H1 (cell line): Measurements from ENCODE around the gene LRP5. TPM values are rescaled to one million over a fixed set of nuclear protein-coding genes. Genes with fewer than 3 reads are reported as not detected.

Experiments used
- CTCF ChIA-PET: fragments of 300-600 bp; sonication (Branson Sonifier 250); formaldehyde crosslinking; loops from one replicate; lab custom pipeline; 2021; ENCODE audit not compliant: partially characterized antibody; lab: Charles Lee
- POLR2A ChIA-PET: fragments of 300-600 bp; sonication (Branson Sonifier 250); formaldehyde crosslinking; loops from one replicate; lab custom pipeline; 2021; ENCODE audit warnings: inconsistent platforms; ENCODE audit not compliant: partially characterized antibody; lab: Charles Lee
- DNase-seq, 2 experiments: peaks; one replicate each; pipeline versions ENCODE4 v3.0.0 to v3.0.0-alpha.2; 2010 to 2022; ENCODE audit warnings: low spot score in 2 of 2, low read depth in 1 of 2, mixed read lengths in 1 of 2
- FAIRE-seq: peaks from 2 replicates; lab custom pipeline; 2011; peaks lifted over from hg19 to GRCh38; lab: Jason Lieb, UNC
- H2AFZ ChIP-seq: 2 replicates; pipeline ENCODE4 v1.8.1; 2012; ENCODE audit warnings: low read length, inconsistent platforms
- H2AK5ac ChIP-seq: 2 replicates; pipeline ENCODE4 v1.6.1; 2013; ENCODE audit warnings: low read depth, low read length
- H2BK120ac ChIP-seq: replicated peaks from 2 replicates; pipeline ENCODE3; 2013; ENCODE audit warnings: low read depth, low read length, inconsistent platforms
- H2BK12ac ChIP-seq: 2 replicates; pipeline ENCODE4 v1.6.1; 2013; ENCODE audit warnings: low read depth, low read length
- H2BK15ac ChIP-seq: 2 replicates; pipeline ENCODE4 v1.6.1; 2013; ENCODE audit warnings: low read length
- H2BK20ac ChIP-seq: 2 replicates; pipeline ENCODE4 v1.6.1; 2013; ENCODE audit warnings: low read length
- H2BK5ac ChIP-seq: 2 replicates; pipeline ENCODE4 v1.6.1; 2013; ENCODE audit warnings: low read depth, low read length
- H3K14ac ChIP-seq: 2 replicates; pipeline ENCODE4 v1.6.1; 2013; ENCODE audit warnings: inconsistent platforms; ENCODE audit not compliant: insufficient read length
- H3K18ac ChIP-seq: 2 replicates; pipeline ENCODE4 v1.6.1; 2013; ENCODE audit warnings: low read length; ENCODE audit errors: extremely low read depth
- H3K23ac ChIP-seq: 2 replicates; pipeline ENCODE4 v1.6.1; 2013; ENCODE audit warnings: inconsistent platforms; ENCODE audit not compliant: insufficient read length
- H3K23me2 ChIP-seq: 2 replicates; pipeline ENCODE4 v1.6.1; 2013; ENCODE audit warnings: low read depth, low read length
- H3K27ac ChIP-seq: 2 replicates; pipeline ENCODE4 v1.6.1; 2011; ENCODE audit warnings: low read depth, low read length, inconsistent platforms
- H3K27me3 ChIP-seq, 4 experiments: replicated peaks in 1 of 4; 1 replicate in 1 of 4; 2 replicates in 3 of 4; pipeline versions ENCODE4 v1.6.1 to v1.8.1; 2011 to 2013; ENCODE audit warnings: low read length in 3 of 4, mild to moderate bottlenecking in 3 of 4, inconsistent platforms in 2 of 4, mixed read lengths in 2 of 4, moderate library complexity in 1 of 4; ENCODE audit not compliant: control insufficient read depth in 3 of 4, insufficient read depth in 3 of 4; ENCODE audit errors: extremely low read depth in 1 of 4
- H3K36me3 ChIP-seq, 4 experiments: 2 replicates each; pipeline versions ENCODE4 v1.6.1 to v1.8.1; 2011 to 2013; ENCODE audit warnings: mild to moderate bottlenecking in 4 of 4, low read length in 3 of 4, moderate library complexity in 2 of 4, control low read depth in 1 of 4, inconsistent platforms in 1 of 4; ENCODE audit not compliant: insufficient read depth in 4 of 4, control insufficient read depth in 2 of 4
- H3K4ac ChIP-seq: replicated peaks from 2 replicates; pipeline ENCODE3; 2013; ENCODE audit warnings: low read length, low read depth, mixed read lengths, inconsistent platforms; ENCODE audit not compliant: insufficient read length
- H3K4me1 ChIP-seq, 4 experiments: replicated peaks in 1 of 4; 1 replicate in 1 of 4; 2 replicates in 3 of 4; pipeline versions ENCODE4 v1.6.1 to v1.8.1; 2011 to 2013; ENCODE audit warnings: low read length in 3 of 4, inconsistent platforms in 2 of 4, mixed read lengths in 1 of 4; ENCODE audit not compliant: insufficient read depth in 4 of 4, control insufficient read depth in 3 of 4
- H3K4me2 ChIP-seq, 2 experiments: 2 replicates each; pipeline versions ENCODE4 v1.6.1 to v1.8.1; 2011 to 2013; ENCODE audit warnings: low read depth in 2 of 2, low read length in 2 of 2, control low read depth in 1 of 2, inconsistent platforms in 1 of 2, mild to moderate bottlenecking in 1 of 2; ENCODE audit not compliant: insufficient read depth in 1 of 2
- H3K4me3 ChIP-seq, 4 experiments: fragments of 200-600, 300-600 bp in 1 of 4; sonication (generic), shearing (Covaris generic), sonication (Bioruptor Twin) in 1 of 4; 2 replicates each; pipeline versions ENCODE4 v1.5.1 to v1.8.1; 2011 to 2016; ENCODE audit warnings: low read length in 4 of 4, low read depth in 3 of 4, control low read depth in 2 of 4, inconsistent platforms in 2 of 4, mild to moderate bottlenecking in 2 of 4, mixed read lengths in 1 of 4, moderate library complexity in 1 of 4; ENCODE audit not compliant: insufficient read depth in 2 of 4; ENCODE audit errors: extremely low read depth in 1 of 4
- H3K56ac ChIP-seq: replicated peaks from 2 replicates; pipeline ENCODE3; 2013; ENCODE audit warnings: low read depth, mild to moderate bottlenecking, mixed read lengths, low read length, inconsistent platforms; ENCODE audit not compliant: insufficient read length
- H3K79me1 ChIP-seq: 2 replicates; pipeline ENCODE4 v1.6.1; 2013; ENCODE audit warnings: low read depth, low read length, control low read depth
- H3K79me2 ChIP-seq, 2 experiments: 2 replicates each; pipeline versions ENCODE4 v1.6.1 to v1.8.1; 2012 to 2013; ENCODE audit warnings: low read length in 2 of 2, mild to moderate bottlenecking in 2 of 2, inconsistent platforms in 1 of 2; ENCODE audit not compliant: insufficient read depth in 2 of 2, control insufficient read depth in 1 of 2
- H3K9ac ChIP-seq, 4 experiments: replicated peaks in 1 of 4; 1 replicate in 1 of 4; 2 replicates in 3 of 4; pipeline versions ENCODE4 v1.6.1 to v1.8.1; 2011 to 2013; ENCODE audit warnings: low read depth in 3 of 4, low read length in 3 of 4, control low read depth in 2 of 4, mild to moderate bottlenecking in 2 of 4, moderate library complexity in 2 of 4, inconsistent platforms in 1 of 4; ENCODE audit errors: extremely low read depth in 1 of 4
- H3K9me3 ChIP-seq, 2 experiments: 2 replicates each; pipeline versions ENCODE4 v1.6.1 to v1.8.1; 2012 to 2013; ENCODE audit warnings: mild to moderate bottlenecking in 2 of 2, moderate library complexity in 2 of 2, control low read depth in 1 of 2, inconsistent platforms in 1 of 2, low read depth in 1 of 2, low read length in 1 of 2, mixed read lengths in 1 of 2; ENCODE audit not compliant: insufficient read depth in 2 of 2
- H4K20me1 ChIP-seq, 2 experiments: replicated peaks in 1 of 2; 2 replicates each; pipeline versions ENCODE3 to v1.8.1; 2011 to 2013; ENCODE audit warnings: inconsistent platforms in 2 of 2, low read length in 2 of 2, mild to moderate bottlenecking in 1 of 2; ENCODE audit not compliant: insufficient read depth in 2 of 2, control insufficient read depth in 1 of 2
- H4K5ac ChIP-seq: 2 replicates; pipeline ENCODE4 v1.6.1; 2013; ENCODE audit warnings: low read length, low read depth, mixed read lengths, inconsistent platforms; ENCODE audit not compliant: insufficient read length
- H4K8ac ChIP-seq: 2 replicates; pipeline ENCODE4 v1.8.0; 2013; ENCODE audit warnings: mild to moderate bottlenecking, moderate library complexity, low read length, inconsistent platforms; ENCODE audit not compliant: insufficient read depth; ENCODE audit errors: extremely low read depth
- H4K91ac ChIP-seq: replicated peaks from 2 replicates; pipeline ENCODE3; 2013; ENCODE audit warnings: low read length, mixed read lengths, inconsistent platforms; ENCODE audit not compliant: insufficient read length
- CBX5 ChIP-seq: fragments of 300-800, 300-1000 bp; sonication (generic); IDR thresholded peaks from 2 replicates; pipeline ENCODE4 v1.7.1; 2016; ENCODE audit warnings: antibody characterized with exemption, low read length, low read depth
- CEBPB ChIP-seq: IDR thresholded peaks from 2 replicates; pipeline ENCODE4 v1.6.1; 2012; ENCODE audit warnings: low read depth, low read length
- CHD2 ChIP-seq: IDR thresholded peaks from 2 replicates; pipeline ENCODE4 v1.6.1; 2012; ENCODE audit warnings: low read length, improper control_type of control experiment
- CREB1 ChIP-seq: IDR thresholded peaks from 2 replicates; pipeline ENCODE4 v1.6.1; 2012; ENCODE audit warnings: inconsistent platforms
- FOSL1 ChIP-seq: IDR thresholded peaks from 2 replicates; pipeline ENCODE4 v1.6.1; 2011; ENCODE audit warnings: mild to moderate bottlenecking, low read depth, low read length, moderate library complexity; ENCODE audit not compliant: insufficient read depth
- GTF2F1 ChIP-seq: IDR thresholded peaks from 2 replicates; pipeline ENCODE4 v1.6.1; 2012; ENCODE audit warnings: low read depth, low read length, improper control_type of control experiment, borderline replicate concordance
- KDM5A ChIP-seq: fragments of 200-600 bp; IDR thresholded peaks from 2 replicates; pipeline ENCODE4 v1.7.1; 2012; ENCODE audit warnings: mild to moderate bottlenecking, low read length, inconsistent platforms, mixed read lengths
- RNF2 ChIP-seq: fragments of 200-900, 300-1000 bp; sonication (generic); IDR thresholded peaks from 2 replicates; pipeline ENCODE4 v1.7.1; 2016; ENCODE audit warnings: borderline replicate concordance, low read depth, mild to moderate bottlenecking, antibody characterized with exemption, low read length; ENCODE audit not compliant: poor library complexity, severe bottlenecking; ENCODE audit errors: missing control alignments
- SIX5 ChIP-seq: IDR thresholded peaks from 2 replicates; pipeline ENCODE4 v1.6.1; 2011; ENCODE audit warnings: mild to moderate bottlenecking, low read depth, low read length
- SRF ChIP-seq: IDR thresholded peaks from 2 replicates; pipeline ENCODE4 v1.6.1; 2011; ENCODE audit warnings: mild to moderate bottlenecking, low read depth, low read length, moderate library complexity
- YY1 ChIP-seq: IDR thresholded peaks from 2 replicates; pipeline ENCODE4 v1.6.1; 2011; ENCODE audit warnings: low read depth, mild to moderate bottlenecking, low read length
- WGBS, 2 experiments: shearing (Covaris generic) in 1 of 2; methylation state at CpG; one replicate each; pipeline versions ENCODE4 v1.1.6 to v1.1.7; 2013 to 2015; ENCODE audit warnings: low lambda C conversion rate in 2 of 2, mixed read lengths in 2 of 2, inconsistent platforms in 1 of 2, low coverage in 1 of 2, missing lambda C conversion rate in 1 of 2; ENCODE audit not compliant: insufficient replicate concordance in 2 of 2, insufficient coverage in 1 of 2, insufficient read length in 1 of 2; ENCODE audit errors: extremely low coverage in 1 of 2, missing lambda C conversion rate in 1 of 2; 5-methylcytosine and 5-hydroxymethylcytosine counted together
- polyA plus RNA-seq, 7 experiments: library from polyadenylated mRNA; depleted of rRNA in 3 of 7; stranded (reverse) in 5 of 7; unstranded in 2 of 7; fragments of >200 nt in 5 of 7; fragments of 200-250 nt in 2 of 7; gene quantifications; 1 replicate in 5 of 7; 2 replicates in 1 of 7; 4 replicates in 1 of 7; pipeline versions ENCODE4 v1.2.1 to v1.2.3, GENCODE V29; 2011 to 2013; ENCODE audit warnings: missing spikeins in 2 of 7, mixed read lengths in 2 of 7
- total RNA-seq: library from RNA; stranded (reverse); fragmentation: NEBNext Ultra II Directional; extraction: Animal tissue kit (Norgen Biotek cat#: 25700); gene quantifications from 2 replicates; pipeline ENCODE4 v1.2.1, GENCODE V29; 2021
- TF ChIP-seq, protein P1 (sequence below): IDR thresholded peaks from 2 replicates; pipeline ENCODE4 v1.6.1; 2012; ENCODE audit warnings: low read length, inconsistent platforms

LRP5 gene
- total and polyA plus RNA-seq, 2 of the 8 experiments (the other 6 are each of a cell fraction or from before 2014, with no cell fraction given), result 19.0 to 38.9 TPM

DNA sequence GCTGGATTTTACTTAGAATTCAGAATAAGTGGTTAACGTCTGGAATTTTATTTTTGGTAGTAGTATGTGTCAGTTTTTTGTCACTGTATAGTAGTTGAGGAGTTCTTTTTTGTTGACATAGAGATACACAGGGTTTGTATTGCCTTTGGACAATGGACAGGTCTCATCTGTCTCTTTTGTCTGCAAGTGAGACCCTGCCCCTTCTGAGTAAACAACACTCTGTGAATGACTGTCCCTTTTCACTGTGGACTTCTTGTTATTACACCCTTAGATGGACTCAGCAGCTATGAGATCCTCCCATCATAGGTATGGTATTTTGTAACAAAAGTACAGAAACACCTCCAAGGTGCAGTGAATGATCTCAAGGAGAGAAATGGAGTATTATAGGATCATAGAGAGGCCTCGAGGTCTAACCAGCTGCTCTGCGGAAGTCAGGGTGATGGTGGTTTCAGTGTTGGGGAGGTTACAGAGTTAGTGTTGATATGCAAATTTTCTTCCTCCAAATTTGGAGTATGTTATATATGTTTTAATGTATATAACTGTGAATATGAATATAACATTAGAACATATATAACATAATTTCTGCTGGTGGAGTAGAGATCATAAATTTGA, 155.9 kb downstream of the LRP5 start:
- 89% methylated on average over 3 of the region's 3 CpGs; no CpG with 5 or more reads in 1 of the 2 experiments for WGBS, 2 experiments
- Histone ChIP-seq H4K8ac (no peak overlapping the region), H2AFZ (no peak overlapping the region), H3K56ac (no peak overlapping the region), H2BK5ac (no peak overlapping the region), H3K27me3 (no peaks in the 10 kb centered on the region), H2BK12ac (no peak overlapping the region), H3K23ac (no peak overlapping the region), H3K4me2 (no peak overlapping the region), H3K4ac (no peak overlapping the region), H4K91ac (no peak overlapping the region), H3K79me1 (peaks cover 20% of the 10 kb centered on the region), H3K4me1 (peaks cover 4 to 13% (median 7%) of the 10 kb centered on the region in 4 experiments), H3K79me2 (peaks cover 84 to 99% of the 10 kb centered on the region in 2 experiments), H3K9me3 (no peaks in the 10 kb centered on the region), H3K18ac (no peak overlapping the region), H2BK120ac (no peak overlapping the region), H3K9ac (no peak overlapping the region; a peak in 1 of 7 replicates), H3K4me3 (no peak overlapping the region), H3K14ac (no peak overlapping the region), H2BK15ac (no peak overlapping the region), H4K20me1 (peaks cover 48 to 63% of the 10 kb centered on the region in 2 experiments), H4K5ac (no peak overlapping the region), H2BK20ac (no peak overlapping the region), H3K36me3 (peaks cover 0 to 4% (median under 1%) of the 10 kb centered on the region in 4 experiments; a peak in 5 of 8 replicates), H3K27ac (no peak overlapping the region), H2AK5ac (no peak overlapping the region), H3K23me2 (0 out of 2 replicates have a peak, but pooled peaks cover 3% of the 10 kb centered on the region)
- ChIA-PET CTCF (interaction anchor here (0.7 kb wide), 1 partner anchor 41 kb away, joined by 4 read pairs; no protein-coding TSS in a partner anchor), POLR2A (interaction anchor here (0.9 kb wide), 1 partner anchor 46 kb away, joined by 3 read pairs; no protein-coding TSS in a partner anchor)
- no peak for FAIRE-seq
- no peak for DNase-seq
- TF ChIP-seq FOSL1, result no peak
- TF ChIP-seq GTF2F1, result no peak
- TF ChIP-seq, protein P1, sequence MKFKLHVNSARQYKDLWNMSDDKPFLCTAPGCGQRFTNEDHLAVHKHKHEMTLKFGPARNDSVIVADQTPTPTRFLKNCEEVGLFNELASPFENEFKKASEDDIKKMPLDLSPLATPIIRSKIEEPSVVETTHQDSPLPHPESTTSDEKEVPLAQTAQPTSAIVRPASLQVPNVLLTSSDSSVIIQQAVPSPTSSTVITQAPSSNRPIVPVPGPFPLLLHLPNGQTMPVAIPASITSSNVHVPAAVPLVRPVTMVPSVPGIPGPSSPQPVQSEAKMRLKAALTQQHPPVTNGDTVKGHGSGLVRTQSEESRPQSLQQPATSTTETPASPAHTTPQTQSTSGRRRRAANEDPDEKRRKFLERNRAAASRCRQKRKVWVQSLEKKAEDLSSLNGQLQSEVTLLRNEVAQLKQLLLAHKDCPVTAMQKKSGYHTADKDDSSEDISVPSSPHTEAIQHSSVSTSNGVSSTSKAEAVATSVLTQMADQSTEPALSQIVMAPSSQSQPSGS, result no peak
- TF ChIP-seq SIX5, result no peak
- TF ChIP-seq KDM5A, result no peak
- no peak for TF ChIP-seq YY1
- TF ChIP-seq CEBPB, result no peak
- TF ChIP-seq CREB1, result no peak
- TF ChIP-seq CBX5, result no peak
- TF ChIP-seq CHD2, result no peak
- TF ChIP-seq RNF2, result no peak
- no peak for TF ChIP-seq SRF
